Suppressor macrophage (primary cell): ENCODE results near the gene VPS13D.

Experiments used
- DNase-seq, 4 experiments: peaks; one replicate each; pipeline ENCODE4 v3.0.0-alpha.2; 2020 to 2022

Gene VPS13D

DNA sequence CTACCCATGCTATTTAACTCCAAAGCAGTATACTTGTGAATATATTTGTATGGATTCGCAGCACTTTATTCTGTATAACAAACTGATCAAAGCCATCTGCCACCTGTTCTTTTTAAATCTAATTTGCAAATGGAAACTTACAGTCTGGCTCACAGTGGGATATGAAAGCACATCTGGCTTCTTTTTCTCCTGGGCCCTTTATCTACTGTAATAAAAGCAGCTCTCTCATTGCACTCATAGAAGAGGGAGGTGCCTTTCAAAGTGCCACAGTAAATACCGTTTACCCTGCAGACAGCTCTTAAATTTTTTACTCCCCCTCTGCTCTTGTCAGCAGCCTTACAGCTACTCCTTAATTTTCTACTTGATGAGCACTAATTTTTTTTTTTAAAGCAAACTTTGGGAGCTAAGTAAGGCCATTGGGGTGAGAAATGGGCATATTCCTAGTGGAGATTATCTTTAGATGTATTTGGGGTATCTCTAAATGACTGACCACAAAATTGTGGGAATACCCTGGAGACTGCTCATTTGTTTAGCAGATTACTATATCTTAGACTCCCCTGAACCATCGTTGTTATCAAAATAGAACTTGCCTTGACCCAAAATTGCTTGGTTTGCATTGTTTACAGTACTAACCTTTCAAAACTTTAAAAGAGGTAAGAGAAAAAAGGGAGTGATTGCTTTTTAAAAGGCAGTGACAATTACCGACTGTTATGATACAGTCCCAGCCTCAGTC is 110.1 kb downstream of the VPS13D start:
- DNase-seq = no peak

DNA sequence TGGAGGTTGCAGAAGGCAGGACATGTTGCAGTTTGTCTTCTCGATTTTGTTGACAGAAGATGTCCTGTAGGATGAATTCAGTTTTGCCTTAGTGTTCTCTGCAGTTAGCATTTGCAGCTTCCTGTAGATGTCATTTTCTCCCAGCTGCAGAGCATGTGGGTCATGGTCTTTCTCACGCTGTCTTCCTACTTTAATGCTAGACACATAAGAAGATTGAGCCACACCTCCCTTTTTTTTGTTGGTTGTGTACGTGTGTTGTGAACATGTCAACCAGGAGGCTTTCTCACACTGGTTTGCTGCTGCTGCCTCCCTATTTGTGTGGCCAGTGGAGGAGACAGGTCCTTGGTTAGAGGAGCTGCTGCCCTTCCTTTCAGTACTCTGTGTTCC is 110.7 kb downstream of the VPS13D start:
- DNase-seq = no peak

DNA sequence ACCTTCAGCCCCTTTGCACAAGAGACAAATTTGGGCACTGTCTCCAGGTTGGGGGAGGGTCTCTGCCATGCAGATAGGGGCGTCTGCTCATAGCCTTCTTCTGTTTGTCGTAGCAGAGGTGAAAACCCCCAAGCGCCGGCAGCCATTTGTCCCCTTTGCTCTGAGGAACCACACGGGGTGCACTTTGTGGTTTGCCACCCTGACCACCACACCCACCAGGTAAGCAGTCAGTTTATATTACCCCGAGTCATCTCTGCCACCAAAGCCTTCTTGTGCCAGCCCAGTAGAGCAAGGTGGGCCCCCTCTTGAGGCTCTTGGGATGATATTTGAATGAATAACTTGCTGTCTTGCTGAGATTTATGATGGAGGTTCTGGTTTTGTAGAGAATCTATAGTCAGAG is 111.8 kb downstream of the VPS13D start:
- no peak for DNase-seq

DNA sequence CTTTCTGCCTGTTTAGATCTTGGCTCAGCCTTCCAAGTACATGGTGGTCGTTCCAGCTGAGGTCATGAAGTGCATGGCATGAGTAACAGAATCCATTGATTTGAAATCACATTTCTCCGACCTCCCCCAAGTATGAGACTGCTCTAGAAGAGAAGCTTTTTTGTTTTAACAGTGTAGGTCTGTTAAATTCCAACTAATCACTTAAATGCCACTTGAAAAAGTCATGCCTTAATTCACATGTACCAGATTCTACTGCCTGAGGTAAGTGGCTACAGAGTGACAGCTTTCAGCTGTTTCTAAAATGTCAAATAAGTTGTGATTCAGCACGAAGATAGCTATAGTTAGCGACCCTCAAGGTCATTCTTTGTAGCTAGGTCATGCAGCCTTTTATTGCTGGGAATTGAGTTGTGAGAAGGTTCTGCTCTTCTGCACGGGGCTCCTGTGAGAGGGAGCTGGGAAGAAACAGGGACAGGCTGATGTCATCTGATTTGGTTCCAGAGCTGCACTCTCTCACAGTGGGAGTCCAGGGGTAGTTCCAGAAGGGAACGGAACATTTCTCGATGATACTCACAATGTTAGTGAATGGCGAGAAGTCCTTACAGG is 112.7 kb downstream of the VPS13D start:
- DNase-seq = no peak

DNA sequence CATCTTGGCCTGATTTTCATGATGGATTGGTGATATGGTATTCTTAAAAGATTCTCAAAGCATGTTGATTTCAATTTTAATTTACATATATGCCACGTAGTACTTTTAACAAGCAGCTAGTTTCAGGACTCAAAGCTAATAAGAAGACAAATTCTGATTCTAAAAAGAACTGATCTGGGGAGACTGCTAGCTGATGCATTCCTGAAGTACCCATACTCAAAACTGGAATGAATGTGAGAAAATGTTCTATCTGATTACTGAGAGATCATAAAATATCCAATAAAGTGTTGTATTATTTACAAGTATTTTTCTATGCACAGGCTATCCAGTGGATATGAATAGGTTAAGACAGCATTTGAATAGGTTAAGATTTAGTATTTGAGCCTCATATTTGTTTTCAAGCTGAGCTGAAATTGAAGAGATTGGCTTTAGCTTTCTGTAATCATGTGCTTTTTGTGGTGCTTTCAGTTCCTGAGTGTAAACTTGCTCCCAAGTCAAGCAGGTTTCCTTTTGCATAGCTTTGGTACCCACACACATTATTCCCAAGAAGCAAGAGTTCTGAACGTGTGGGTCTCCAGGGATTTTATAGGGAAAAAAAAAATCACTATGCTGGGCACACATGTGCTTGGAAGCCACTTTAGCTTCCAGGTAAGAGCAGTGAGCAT is 114.1 kb downstream of the VPS13D start:
- DNase-seq = peak in 3 of 4 experiments; percentile 2 to 37 (median 14)

DNA sequence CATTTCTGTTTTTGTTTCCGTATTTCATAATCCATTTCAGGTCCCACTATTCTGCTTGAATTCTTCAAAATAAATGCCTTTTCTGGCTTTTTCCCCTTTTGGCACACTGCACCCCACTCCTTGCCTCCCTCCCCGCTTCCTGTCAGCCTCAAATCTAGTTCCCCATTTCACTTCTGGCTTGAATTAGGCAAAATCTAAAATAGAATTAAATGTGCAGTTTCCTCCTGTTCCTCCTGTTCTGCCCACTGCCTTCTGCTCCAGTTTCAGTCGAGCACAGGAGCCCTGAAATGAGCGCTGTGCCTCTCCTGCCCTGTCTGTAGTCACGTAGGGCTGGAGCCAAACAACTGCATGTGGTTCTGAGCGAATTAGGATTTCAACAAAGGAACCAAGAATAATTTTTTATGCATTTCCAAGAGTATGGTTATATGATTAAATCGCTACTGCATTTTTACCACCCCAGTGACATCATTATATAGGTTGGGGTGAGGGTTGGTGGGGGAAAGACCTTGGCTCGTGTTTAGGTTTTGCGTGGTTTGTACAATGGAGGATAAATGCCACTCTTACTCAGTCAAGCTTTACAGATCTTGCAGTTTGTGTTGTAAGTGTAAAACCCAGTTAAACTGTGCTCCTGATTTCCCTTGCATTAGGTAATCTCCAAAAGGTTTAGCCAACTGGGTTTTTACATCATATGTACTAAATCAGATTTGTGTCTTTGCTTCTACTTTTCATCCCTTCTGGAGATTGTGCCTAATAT is 114.9 kb downstream of the VPS13D start:
- DNase-seq = peak; percentile 73 to 92 (median 86)

DNA sequence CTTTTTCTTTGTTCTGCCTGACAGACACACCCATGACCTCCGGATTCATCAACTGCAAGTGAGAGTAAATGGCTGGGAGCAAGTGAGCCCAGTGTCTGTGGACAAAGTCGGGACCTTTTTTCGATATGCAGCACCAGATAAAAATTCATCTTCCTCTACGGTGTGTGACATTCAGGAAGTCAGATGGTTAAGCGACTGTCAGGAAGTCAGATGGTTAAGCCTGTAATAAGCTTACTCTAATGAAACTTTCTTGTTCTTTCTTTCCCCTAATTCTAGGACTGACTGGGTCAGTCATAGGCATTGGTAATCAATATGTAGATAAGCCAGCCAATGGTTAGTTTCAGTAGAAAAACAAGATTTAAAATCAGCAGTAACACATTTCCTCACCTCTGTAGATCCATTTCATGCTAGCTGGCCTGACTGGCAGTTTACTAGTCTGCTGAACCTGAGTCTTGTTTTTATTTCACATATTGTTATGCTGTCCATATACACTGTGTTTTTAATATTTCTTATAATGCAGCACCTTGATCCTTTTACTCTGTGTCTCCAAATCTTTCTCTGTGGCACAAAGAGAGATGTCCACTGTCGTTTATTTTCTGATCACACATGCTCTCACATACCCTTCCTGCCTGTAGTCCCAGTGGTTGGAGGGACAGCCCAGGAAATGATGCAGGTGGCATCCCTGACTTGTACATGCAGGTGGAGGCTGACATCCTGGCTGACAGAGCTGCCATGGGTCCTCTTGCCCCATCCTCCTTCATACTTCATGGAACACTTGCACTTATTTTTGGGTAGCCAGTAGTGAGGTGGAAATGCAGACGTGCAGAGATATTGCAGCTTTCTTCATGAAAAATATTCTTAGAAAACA is 115.8 kb downstream of the VPS13D start:
- peak; percentile 17 to 63 (median 50) for DNase-seq

DNA sequence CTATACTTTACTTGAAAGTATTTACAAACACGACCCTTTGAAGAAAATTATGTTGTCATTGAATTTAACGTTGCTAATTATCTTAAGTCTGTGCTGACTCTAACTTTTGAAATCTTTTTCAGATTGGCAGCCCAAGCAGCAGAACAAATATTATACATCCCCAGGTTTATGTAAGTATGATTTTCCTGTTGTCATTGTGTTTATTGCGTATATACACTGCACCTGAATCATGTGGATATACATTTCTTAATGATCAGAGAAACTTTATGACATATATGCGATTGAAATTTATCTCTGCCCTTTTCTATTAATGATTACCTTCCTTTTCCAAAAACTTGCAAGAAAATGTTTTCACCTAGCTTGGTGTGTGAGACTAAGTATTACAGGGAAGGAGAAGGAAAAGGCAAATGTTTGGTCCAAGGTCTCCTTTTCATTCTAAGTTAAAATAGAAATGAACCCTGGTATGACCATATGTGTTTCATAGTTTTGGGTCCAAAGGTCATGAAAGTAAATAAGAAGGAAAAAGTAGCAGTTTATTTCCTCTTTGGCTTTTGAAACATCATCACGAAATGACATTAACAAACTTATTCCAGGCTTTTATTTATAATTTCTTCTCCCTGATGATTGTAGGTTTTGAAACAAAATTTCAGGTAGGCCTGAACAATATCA is 116.8 kb downstream of the VPS13D start:
- no peak for DNase-seq

DNA sequence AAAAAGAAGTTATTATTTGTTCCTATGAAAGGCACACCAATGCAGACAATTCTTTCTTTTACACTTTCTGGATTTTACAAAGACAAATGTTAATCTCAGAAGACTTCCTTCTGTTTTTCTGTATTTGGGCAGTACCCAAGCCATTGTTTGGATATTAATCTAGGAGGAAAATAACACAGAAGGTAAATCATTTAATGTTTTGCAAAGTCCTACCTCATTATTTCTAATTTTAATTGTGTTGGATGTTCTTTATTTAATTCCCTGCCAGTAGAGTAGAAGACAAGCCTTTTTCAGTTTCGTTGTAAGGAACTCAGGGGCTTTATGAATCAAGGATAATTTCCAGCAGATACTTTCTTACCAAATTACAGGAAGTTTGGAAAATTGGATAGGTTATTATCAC is 118.3 kb downstream of the VPS13D start:
- DNase-seq = no peak

DNA sequence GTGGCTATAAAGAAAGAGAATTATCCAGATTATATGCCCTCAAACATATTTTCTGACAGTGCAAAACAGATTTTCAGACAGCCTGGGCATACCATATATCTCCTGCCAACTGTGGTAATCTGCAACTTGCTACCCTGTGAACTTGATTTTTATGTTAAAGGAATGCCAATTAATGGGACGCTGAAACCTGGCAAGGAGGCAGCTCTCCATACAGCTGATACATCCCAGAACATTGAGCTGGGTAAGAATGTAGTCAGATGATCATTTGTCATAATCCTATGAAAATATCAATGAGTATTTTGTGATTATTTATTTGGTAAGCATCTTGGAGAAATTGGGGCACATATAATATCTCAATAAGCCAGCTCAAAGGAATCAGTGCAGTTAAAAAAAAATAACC is 124.2 kb downstream of the VPS13D start:
- DNase-seq = no peak

DNA sequence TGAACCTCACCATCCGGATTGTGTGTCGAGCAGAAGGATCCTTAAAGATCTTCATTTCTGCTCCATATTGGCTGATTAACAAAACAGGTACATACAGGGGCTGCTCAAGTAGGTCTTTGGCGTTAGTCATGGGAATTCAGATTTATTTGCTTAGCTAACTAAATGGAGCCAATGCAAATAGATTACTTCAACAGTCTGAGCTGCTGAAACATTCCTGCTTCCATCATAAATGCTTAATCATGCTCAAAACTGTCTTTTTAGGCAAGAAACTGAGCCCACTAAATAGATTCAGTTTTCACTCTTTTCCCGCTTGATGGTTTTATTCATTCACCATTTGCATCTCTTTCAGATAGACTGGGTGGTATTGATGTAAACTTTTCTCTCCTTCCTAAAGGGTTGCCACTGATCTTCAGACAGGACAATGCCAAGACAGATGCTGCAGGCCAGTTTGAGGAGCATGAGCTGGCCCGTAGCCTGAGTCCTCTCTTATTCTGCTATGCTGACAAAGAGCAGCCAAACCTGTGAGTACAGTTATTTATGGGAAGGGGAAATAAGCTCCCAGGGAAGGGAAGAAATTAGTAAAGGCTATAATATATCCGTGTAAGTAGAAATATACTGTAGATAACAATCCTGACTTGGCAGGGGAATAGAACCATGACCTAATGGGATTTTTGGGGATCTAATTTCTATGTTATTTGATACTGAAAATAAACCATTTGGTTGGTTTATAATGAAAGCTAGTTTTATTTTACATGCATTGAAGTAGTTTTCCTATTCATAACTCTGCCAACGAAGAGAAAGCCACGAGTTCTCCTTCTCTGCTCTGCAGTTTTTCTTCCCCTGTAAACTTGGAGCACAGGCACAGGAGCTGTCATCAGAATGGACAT is 126.4 kb downstream of the VPS13D start:
- DNase-seq = no peak

DNA sequence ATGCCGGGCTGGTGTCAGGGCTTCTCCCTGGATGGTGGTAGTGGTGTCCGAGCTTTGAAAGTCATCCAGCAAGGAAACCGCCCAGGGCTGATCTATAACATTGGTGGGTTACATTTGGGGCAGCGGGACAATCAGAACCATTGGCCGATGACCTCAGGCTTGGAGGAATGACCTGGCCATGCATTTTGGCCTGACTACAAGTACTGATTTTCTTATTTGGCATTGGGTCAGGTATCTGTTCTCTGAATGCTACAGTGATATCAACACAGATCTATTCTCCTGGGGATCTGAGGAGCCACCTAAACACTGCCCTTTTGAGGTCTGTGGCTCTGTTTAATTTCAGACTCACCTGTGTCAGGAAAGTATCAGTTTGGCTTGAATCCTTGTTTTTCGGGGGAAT is 128.7 kb downstream of the VPS13D start:
- DNase-seq = no peak

DNA sequence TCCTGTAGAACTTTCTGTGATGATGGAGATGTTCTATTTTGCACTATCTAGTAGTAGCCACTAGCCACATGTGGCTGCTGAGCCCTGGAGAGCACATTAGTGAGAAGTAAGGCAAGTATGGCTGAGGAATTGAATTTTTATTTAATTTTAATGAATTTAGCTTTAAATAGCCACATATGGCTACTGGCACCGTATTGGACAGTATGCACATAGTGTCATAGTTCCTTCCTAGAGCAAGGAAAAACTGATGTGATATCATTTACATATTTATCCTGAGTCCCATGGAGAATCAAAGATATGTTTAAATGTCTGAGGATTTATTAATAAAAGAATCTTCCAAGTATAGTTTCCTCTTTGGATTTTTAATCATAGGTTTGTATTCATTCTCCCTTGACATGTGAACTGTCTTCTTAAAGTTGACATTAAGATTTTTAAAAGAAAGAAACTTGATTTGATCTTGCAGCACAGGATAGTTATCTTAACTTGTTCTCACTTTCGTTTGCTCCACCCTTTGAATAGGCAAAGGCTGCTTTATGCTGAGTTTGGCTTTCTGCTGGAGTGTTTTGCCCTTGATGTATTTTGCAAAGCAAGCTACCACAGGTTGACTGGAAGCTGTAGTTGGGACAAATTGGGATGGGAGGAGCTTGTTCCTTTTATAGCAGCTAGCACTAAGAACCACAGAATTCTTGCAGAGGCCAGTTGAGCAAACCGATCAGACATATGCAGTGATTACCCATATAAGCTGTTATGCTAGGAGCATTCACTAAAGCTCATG is 129.7 kb downstream of the VPS13D start:
- no peak for DNase-seq

DNA sequence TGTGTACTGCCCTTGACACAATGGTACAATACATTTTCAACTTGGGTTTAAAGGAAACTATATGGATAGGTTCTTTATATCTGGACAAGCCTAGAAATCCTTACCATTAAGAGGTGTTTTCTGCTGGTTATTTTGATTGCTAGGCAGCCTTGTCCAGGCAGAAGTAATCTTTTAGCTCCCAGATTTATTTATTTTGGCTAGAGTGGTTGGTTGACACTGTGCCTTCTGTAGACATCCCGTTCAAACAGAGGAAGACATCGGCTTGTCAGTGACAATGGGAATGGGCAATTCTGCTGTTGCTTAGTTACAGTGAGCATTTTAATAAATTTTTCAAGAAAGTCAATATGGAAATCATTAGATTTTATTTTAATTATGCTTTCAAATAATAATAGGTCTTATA is 138.8 kb downstream of the VPS13D start:
- DNase-seq = no peak

DNA sequence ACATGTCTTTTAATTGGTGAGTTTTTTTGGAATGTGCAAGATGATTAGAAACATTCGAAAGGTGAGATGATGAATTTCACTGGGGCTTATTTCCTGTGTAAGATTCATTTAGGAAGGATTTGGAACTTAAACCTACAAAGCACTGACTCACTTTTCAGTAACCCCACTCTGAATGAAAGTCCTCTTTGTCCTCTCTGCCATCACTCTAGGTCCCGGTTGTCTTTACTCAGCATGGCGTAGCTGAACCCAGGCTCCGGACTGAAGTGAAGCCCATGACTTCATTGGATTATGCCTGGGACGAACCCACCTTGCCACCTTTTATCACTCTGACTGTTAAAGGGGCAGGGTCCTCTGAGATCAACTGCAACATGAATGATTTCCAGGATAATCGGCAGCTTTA is 139.4 kb downstream of the VPS13D start:
- DNase-seq = no peak

DNA sequence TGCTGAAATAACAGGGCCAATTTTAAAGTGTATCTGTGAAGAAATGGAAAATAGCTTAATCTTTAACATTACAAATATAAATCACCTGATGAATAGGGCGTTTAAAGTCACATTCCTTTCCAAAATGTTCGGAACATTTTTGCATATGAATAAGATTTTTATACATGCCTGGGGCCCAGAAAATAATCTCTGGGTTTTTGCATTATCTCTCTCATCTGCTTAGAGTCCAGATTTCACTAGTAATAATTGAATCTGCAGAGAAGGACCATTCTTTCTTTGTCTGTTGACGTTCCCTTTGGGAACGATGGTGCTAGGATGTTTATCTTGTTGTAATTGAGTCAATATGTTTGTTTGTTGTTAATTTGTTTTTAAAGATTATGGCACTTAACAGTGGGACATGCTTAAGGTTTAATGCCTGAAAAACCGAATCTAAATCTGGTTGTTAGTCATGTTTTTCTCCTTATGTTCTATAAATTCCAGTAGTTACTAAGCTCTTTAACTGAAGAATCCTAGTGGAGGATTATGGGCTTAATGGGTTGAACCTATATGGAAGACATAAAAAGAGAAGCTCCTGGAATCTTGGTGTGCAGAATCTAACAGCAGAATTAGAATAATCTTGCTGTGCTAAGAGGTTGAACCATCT is 140.6 kb downstream of the VPS13D start:
- no peak for DNase-seq

DNA sequence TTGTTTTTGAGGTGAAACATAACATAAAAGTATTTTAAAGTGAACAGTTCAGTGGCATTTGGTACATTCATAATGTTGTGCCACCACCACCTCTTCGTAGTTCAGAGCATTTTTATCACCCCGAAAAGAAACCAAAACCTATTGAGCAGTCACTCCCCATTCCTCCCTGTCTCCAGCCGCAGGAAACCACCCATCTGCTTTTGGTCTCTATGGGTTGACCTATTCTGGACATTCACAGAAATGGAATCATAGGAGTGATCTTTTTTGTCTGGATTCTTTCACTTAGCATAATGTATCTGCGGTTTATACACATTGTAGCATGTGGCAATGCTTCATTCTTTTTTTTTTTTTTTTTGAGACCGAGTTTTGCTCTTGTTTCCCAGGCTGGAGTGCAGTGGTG is 141.2 kb downstream of the VPS13D start:
- no peak for DNase-seq

DNA sequence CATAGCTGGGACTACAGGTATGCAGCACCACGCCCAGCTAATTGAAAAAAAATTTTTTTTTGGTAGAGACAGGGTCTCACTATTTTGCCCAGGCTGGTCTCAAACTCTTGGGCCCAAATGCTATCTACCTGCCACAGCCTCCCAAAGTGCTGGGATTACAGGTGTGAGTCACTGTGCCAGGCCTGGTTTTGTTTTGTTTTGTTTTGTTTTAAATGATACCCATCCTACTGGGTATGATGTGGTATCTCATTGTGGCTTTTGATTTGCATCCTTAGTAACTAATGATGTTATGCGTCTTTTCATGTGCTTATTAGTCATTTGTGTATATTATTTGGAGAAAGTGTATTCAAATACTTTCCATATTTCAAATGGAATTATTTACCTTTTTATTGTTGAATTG is 142.3 kb downstream of the VPS13D start:
- DNase-seq = no peak

DNA sequence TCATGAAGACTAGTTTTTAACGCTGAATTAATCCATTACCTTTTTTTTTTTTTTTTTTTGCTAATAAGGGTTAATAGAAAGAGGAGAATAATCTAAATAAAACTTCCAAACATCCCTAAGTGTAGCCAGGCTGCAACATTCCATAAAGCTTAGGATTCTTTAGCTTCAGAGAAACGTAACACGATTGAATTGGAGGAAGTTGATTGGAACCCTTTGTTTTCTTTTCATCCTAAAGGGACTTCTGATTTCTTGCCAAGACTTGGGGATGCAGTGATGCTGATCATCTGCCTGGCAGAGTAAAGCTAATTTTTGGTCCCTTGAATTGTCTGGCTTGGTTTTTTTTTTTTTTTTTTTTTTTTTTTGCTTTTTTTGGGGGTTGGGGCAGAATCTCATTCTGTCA is 142.9 kb downstream of the VPS13D start:
- no peak for DNase-seq
